Muscle of leg (tissue), 11 donors: ENCODE measurements around the gene TNFSF8. TPM values are rescaled to one million over a fixed set of nuclear protein-coding genes. Genes with fewer than 3 reads are reported as not detected.

Source experiments
- DNase-seq: peaks from one replicate; pipeline ENCODE4 v3.0.0; 2013
- H3K27ac ChIP-seq: one replicate; pipeline ENCODE4 v1.5.1; 2013; ENCODE audit warnings: mild to moderate bottlenecking, low read length, control low read depth
- H3K27me3 ChIP-seq: one replicate; pipeline ENCODE4 v1.6.1; 2013; ENCODE audit warnings: low read length; ENCODE audit not compliant: control insufficient read depth, insufficient read depth
- H3K36me3 ChIP-seq: one replicate; pipeline ENCODE4 v1.6.1; 2013; ENCODE audit warnings: low read length; ENCODE audit not compliant: control insufficient read depth, insufficient read depth
- H3K4me1 ChIP-seq: one replicate; pipeline ENCODE4 v1.6.1; 2013; ENCODE audit warnings: low read length; ENCODE audit not compliant: control insufficient read depth, insufficient read depth
- H3K4me3 ChIP-seq: one replicate; pipeline ENCODE4 v1.5.1; 2013; ENCODE audit warnings: low read length, control low read depth
- H3K9me3 ChIP-seq: replicated peaks from 2 replicates; pipeline ENCODE4 v1.6.1; 2013; ENCODE audit warnings: low read depth, low read length; ENCODE audit not compliant: control insufficient read depth
- WGBS: methylation state at CpG from one replicate; pipeline ENCODE4 v1.1.5; 2013; ENCODE audit warnings: missing lambda C conversion rate; ENCODE audit not compliant: insufficient coverage; 5-methylcytosine and 5-hydroxymethylcytosine counted together
- polyA plus RNA-seq, 8 donors: library from polyadenylated mRNA; unstranded; fragments of 120-200 nt; gene quantifications; one replicate each; pipeline versions ENCODE4 v1.2.1 to v1.2.3, GENCODE V29; 2013; ENCODE audit warnings: inconsistent platforms in 1 of 8, low replicate concordance in 1 of 8; ENCODE audit not compliant: insufficient read length in 8 of 8, insufficient read depth in 1 of 8
- total RNA-seq: library from RNA; stranded (reverse); fragments of 120-200 nt; gene quantifications from one replicate; pipeline ENCODE4 v1.2.4, GENCODE V29; 2013

The TNFSF8 gene
- total and polyA plus RNA-seq, 9 donors, result 0.28 to 0.85 (median 0.63) TPM

GRCh38 chr9:114884787-114885452, 45.5 kb downstream of the TNFSF8 start:
- Histone ChIP-seq H3K27me3 (peaks cover 2% of the 10 kb centered on the region), H3K27ac (no peak overlapping the region), H3K9me3 (no peaks in the 10 kb centered on the region), H3K36me3 (no peaks in the 10 kb centered on the region), H3K4me1 (no peaks in the 10 kb centered on the region), H3K4me3 (no peak overlapping the region)
- 85% methylated on average over 6 of the region's 8 CpGs for WGBS
- DNase-seq, result no peak

- no peaks in the 10 kb centered on the region for H3K4me1 ChIP-seq
- no CpG with 5 or more reads among the region's 1 CpG for WGBS
- no peak overlapping the region for H3K4me3 ChIP-seq
- H3K36me3 ChIP-seq, result no peaks in the 10 kb centered on the region
- no peaks in the 10 kb centered on the region for H3K9me3 ChIP-seq
- H3K27me3 ChIP-seq, result peaks cover 2% of the 10 kb centered on the region
- no peak overlapping the region for H3K27ac ChIP-seq
- no peak for DNase-seq
Measured at GRCh38 chr9:114883709-114884108, 46.7 kb downstream of the TNFSF8 start.

GRCh38 chr9:114880291-114880745, 50.1 kb downstream of the TNFSF8 start:
- H3K4me3 ChIP-seq, result no peak overlapping the region
- no peak overlapping the region for H3K27ac ChIP-seq
- peak; percentile 18 for DNase-seq
- H3K4me1 ChIP-seq, result no peaks in the 10 kb centered on the region
- H3K36me3 ChIP-seq, result no peaks in the 10 kb centered on the region
- peaks cover 2% of the 10 kb centered on the region for H3K27me3 ChIP-seq
- H3K9me3 ChIP-seq, result no peaks in the 10 kb centered on the region
- 71% methylated on average over 1 of the region's 1 CpG for WGBS

- no peaks in the 10 kb centered on the region for H3K4me1 ChIP-seq
- 100% methylated on average over 3 of the region's 4 CpGs for WGBS
- H3K36me3 ChIP-seq, result no peaks in the 10 kb centered on the region
- DNase-seq, result no peak
- H3K9me3 ChIP-seq, result no peaks in the 10 kb centered on the region
- H3K27ac ChIP-seq, result no peak overlapping the region
- H3K4me3 ChIP-seq, result no peak overlapping the region
- H3K27me3 ChIP-seq, result peaks cover 2% of the 10 kb centered on the region
Measured at GRCh38 chr9:114878879-114879564, 51.4 kb downstream of the TNFSF8 start.

- Histone ChIP-seq H3K27ac (no peak overlapping the region), H3K36me3 (no peaks in the 10 kb centered on the region), H3K9me3 (no peaks in the 10 kb centered on the region), H3K4me1 (no peaks in the 10 kb centered on the region), H3K4me3 (no peak overlapping the region), H3K27me3 (no peaks in the 10 kb centered on the region)
- no peak for DNase-seq
- 80% methylated on average over 1 of the region's 3 CpGs for WGBS
Measured at GRCh38 chr9:114869845-114870244, 60.5 kb downstream of the TNFSF8 start.

GRCh38 chr9:114869378-114869777, 61.0 kb downstream of the TNFSF8 start:
- DNase-seq, result no peak
- Histone ChIP-seq H3K27me3 (no peaks in the 10 kb centered on the region), H3K36me3 (no peaks in the 10 kb centered on the region), H3K4me3 (no peak overlapping the region), H3K27ac (no peak overlapping the region), H3K4me1 (no peaks in the 10 kb centered on the region), H3K9me3 (no peaks in the 10 kb centered on the region)
- 96% methylated on average over 3 of the region's 5 CpGs for WGBS

GRCh38 chr9:114867327-114867726, 63.1 kb downstream of the TNFSF8 start:
- DNase-seq, result no peak
- WGBS, result 71% methylated on average over 1 of the region's 5 CpGs
- Histone ChIP-seq H3K36me3 (no peaks in the 10 kb centered on the region), H3K4me1 (no peaks in the 10 kb centered on the region), H3K9me3 (no peaks in the 10 kb centered on the region), H3K4me3 (no peak overlapping the region), H3K27ac (no peak overlapping the region), H3K27me3 (no peaks in the 10 kb centered on the region)

GRCh38 chr9:114864471-114864870, 65.9 kb downstream of the TNFSF8 start:
- WGBS, result no CpG with 5 or more reads among the region's 1 CpG
- no peaks in the 10 kb centered on the region for H3K27me3 ChIP-seq
- H3K9me3 ChIP-seq, result no peaks in the 10 kb centered on the region
- no peak overlapping the region for H3K27ac ChIP-seq
- no peaks in the 10 kb centered on the region for H3K36me3 ChIP-seq
- no peak for DNase-seq
- H3K4me1 ChIP-seq, result no peaks in the 10 kb centered on the region
- no peak overlapping the region for H3K4me3 ChIP-seq

- no peaks in the 10 kb centered on the region for H3K4me1 ChIP-seq
- 83% methylated on average over 4 of the region's 11 CpGs for WGBS
- no peak overlapping the region for H3K27ac ChIP-seq
- no peaks in the 10 kb centered on the region for H3K27me3 ChIP-seq
- DNase-seq, result peak; percentile 32
- no peaks in the 10 kb centered on the region for H3K36me3 ChIP-seq
- H3K9me3 ChIP-seq, result no peaks in the 10 kb centered on the region
- H3K4me3 ChIP-seq, result no peak overlapping the region
Measured at GRCh38 chr9:114861922-114862605, 68.3 kb downstream of the TNFSF8 start.

- Histone ChIP-seq H3K4me1 (no peaks in the 10 kb centered on the region), H3K36me3 (no peaks in the 10 kb centered on the region), H3K9me3 (no peaks in the 10 kb centered on the region), H3K4me3 (no peak overlapping the region), H3K27ac (no peak overlapping the region), H3K27me3 (no peaks in the 10 kb centered on the region)
- no CpG with 5 or more reads among the region's 5 CpGs for WGBS
- DNase-seq, result no peak
Measured at GRCh38 chr9:114861273-114861672, 69.1 kb downstream of the TNFSF8 start.
